ENCODE data around the gene RTP5. TPM values are rescaled to one million over a fixed set of nuclear protein-coding genes. Genes with fewer than 3 reads are reported as not detected.
A peak's percentile ranks its signal among the peaks of the same experiment; 100 is the strongest.
"Not testable (repeated sequence)": the region's sequence is repeated elsewhere in the genome, so short reads cannot be mapped to it uniquely, and the experiment has no call there.

The RTP5 gene
- total and polyA plus RNA-seq, 2 experiments from 2014 or later = not detected

DNA sequence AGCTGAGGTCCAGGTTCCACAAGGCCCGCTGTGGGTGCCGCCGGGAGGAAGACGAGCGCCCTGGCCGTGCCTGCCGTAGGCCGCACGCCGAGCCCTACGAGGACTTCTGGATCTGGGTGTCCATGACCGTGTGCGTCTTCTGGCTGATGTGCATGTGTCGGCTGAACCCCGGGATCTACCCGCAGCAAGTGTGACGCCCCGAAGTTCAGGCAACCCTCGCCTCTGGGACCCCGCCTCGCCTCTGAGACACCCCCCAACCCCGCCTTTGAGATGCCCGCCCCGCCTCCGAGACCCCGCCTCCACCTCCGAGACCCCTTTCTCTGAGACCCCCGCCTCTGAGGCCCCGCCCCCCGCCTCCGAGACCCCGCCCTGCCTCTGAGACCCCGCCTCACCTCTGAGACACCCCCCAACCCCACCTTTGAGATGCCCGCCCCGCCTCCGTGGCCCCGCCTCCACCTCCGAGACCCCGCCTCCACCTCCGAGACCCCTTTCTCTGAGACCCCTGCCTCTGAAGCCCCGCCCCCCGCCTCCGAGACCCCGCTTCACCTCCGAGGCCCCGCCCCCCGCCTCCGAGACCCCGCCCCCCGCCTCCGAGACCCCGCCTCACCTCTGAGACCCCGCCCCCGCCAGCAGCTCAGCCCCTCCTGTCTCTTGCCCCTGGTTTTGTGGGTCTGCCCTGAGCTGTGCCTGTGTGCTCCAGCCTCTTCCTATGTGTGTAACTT lies 3.7 kb downstream of the RTP5 start:
- DNase-seq = no peak
- 86 to 92% methylated on average over 16 to 54 of the region's 54 CpGs for WGBS, 2 experiments (ENCODE audit: low coverage in 1 of 2, low lambda C conversion rate in 2 of 2, missing lambda C conversion rate in 2 of 2)
- in situ Hi-C loops (cut with MboI) = no loop called here

DNA sequence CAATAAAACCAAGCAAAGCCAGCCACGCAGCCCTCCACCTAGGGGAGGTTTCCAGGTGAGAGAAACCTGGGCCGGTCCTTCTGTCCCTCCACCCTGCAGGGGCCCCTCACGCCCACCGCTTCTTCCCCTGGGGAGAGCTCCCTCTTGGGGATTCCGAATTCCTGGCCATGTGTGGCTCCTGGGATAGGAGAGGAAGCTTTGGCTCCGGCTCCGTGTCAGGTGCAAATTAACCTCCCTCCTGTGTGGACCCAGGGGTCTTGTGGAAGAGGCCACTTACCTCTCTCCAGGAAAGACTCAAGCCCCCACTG lies 4.2 kb downstream of the RTP5 start:
- DNase-seq = no peak
- TF ChIP-seq EZH2phosphoT487 (IDR thresholded peaks at IDR 0.05; ENCODE audit: insufficient read depth, low read depth) = no peak
- TF ChIP-seq EZH2 (IDR thresholded peaks at IDR 0.05; ENCODE audit: insufficient read depth, poor library complexity, severe bottlenecking) = no peak
- Histone ChIP-seq H3F3A (ENCODE audit: insufficient read depth) (no peaks in the 10 kb centered on the region), H2AFZ (no peak overlapping the region), H3K27ac (no peak overlapping the region), H3K79me2 (ENCODE audit: insufficient read depth) (no peaks in the 10 kb centered on the region), H4K20me1 (ENCODE audit: insufficient read depth) (no peaks in the 10 kb centered on the region), H3K4me2 (ENCODE audit: unreplicated experiment) (no peak overlapping the region), H3K9me3 (ENCODE audit: low read depth) (no peaks in the 10 kb centered on the region), H3K9me2 (ENCODE audit: insufficient read depth) (no peaks in the 10 kb centered on the region), H3K4me1 (ENCODE audit: insufficient read depth) (no peaks in the 10 kb centered on the region), H3K9ac (no peak overlapping the region), H3K4me3 (no peak overlapping the region), H3K27me3 (replicated peaks; ENCODE audit: insufficient read depth) (no peaks in the 10 kb centered on the region), H3K36me3 (ENCODE audit: low read depth) (no peaks in the 10 kb centered on the region)
- WGBS, 2 experiments (ENCODE audit: low coverage in 1 of 2, low lambda C conversion rate in 2 of 2, missing lambda C conversion rate in 2 of 2) = 81 to 84% methylated on average over 7 of the region's 7 CpGs
- in situ Hi-C loops (cut with MboI) = no loop called here

More for the DNA sequence above, 3.7 kb downstream of the RTP5 start:
- no peaks in the 10 kb centered on the region for H3K9me2 ChIP-seq (ENCODE audit: insufficient read depth)
- H2AFZ ChIP-seq = no peak overlapping the region
- H3K4me1 ChIP-seq (ENCODE audit: insufficient read depth) = no peaks in the 10 kb centered on the region
- no peak overlapping the region for H3K4me3 ChIP-seq
- peaks cover 2% of the 10 kb centered on the region; the same call in 1 of the 2 replicates for H3K27me3 ChIP-seq (replicated peaks; ENCODE audit: insufficient read depth)
- H3K9me3 ChIP-seq (ENCODE audit: low read depth) = no peaks in the 10 kb centered on the region
- H3K79me2 ChIP-seq (ENCODE audit: insufficient read depth) = no peaks in the 10 kb centered on the region
- no peak overlapping the region for H3K4me2 ChIP-seq (ENCODE audit: unreplicated experiment)
- H3K9ac ChIP-seq = no peak overlapping the region
- no peaks in the 10 kb centered on the region for H3K36me3 ChIP-seq (ENCODE audit: low read depth)
- TF ChIP-seq EZH2 (IDR thresholded peaks at IDR 0.05; ENCODE audit: insufficient read depth, poor library complexity, severe bottlenecking) = no peak
- no peak overlapping the region for H3K27ac ChIP-seq
- H4K20me1 ChIP-seq (ENCODE audit: insufficient read depth) = no peaks in the 10 kb centered on the region
- H3F3A ChIP-seq (ENCODE audit: insufficient read depth) = no peaks in the 10 kb centered on the region

DNA sequence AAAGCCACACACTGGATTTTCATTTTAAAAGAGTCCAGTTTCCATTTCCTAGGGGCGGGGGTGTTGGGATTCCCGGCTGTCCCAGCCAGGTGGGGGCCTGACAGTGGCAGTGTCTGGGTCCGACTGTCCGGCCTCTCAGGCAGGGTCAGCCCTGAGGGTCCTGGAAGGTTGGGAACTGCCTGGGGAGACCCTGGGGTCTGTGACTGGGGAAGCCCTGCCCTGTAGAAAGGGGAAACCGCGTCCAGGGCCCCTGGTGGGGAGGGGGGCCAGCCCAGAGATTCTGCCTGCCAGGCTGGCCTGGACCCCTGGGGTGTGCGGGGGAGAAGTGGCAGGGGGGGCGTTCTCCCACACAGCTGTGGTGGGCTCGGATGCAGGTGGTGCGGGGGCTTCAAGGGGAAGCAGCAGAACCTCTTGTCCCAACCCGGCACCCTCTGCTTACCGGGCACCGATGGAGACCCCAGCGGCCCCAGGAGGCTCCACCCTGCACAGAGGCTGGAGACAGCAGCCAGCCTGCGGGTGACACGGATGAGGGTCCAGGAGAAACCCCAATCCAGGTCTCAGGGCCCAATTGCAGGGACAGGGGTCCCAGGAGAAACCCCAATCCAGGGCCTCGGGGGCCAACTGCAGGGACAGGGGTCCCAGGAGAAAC lies 4.9 kb downstream of the RTP5 start:
- H3K36me3 ChIP-seq (ENCODE audit: low read depth) = no peaks in the 10 kb centered on the region
- no peak overlapping the region for H3K4me3 ChIP-seq
- no peak overlapping the region for H3K27ac ChIP-seq
- no peaks in the 10 kb centered on the region for H3K4me1 ChIP-seq (ENCODE audit: insufficient read depth)
- H3K4me2 ChIP-seq (ENCODE audit: unreplicated experiment) = no peak overlapping the region
- no peaks in the 10 kb centered on the region for H3K9me3 ChIP-seq (ENCODE audit: low read depth)
- DNase-seq = no peak
- H3K79me2 ChIP-seq (ENCODE audit: insufficient read depth) = no peaks in the 10 kb centered on the region
- H3K9me2 ChIP-seq (ENCODE audit: insufficient read depth) = no peaks in the 10 kb centered on the region
- in situ Hi-C loops (cut with MboI) = no loop called here
- H3K9ac ChIP-seq = no peak overlapping the region
- H3F3A ChIP-seq (ENCODE audit: insufficient read depth) = no peaks in the 10 kb centered on the region
- H3K27me3 ChIP-seq (replicated peaks; ENCODE audit: insufficient read depth) = no peaks in the 10 kb centered on the region
- 84 to 85% methylated on average over 13 to 17 of the region's 17 CpGs for WGBS, 2 experiments (ENCODE audit: low coverage in 1 of 2, low lambda C conversion rate in 2 of 2, missing lambda C conversion rate in 2 of 2)
- TF ChIP-seq EZH2 (IDR thresholded peaks at IDR 0.05; ENCODE audit: insufficient read depth, poor library complexity, severe bottlenecking) (no peak), EZH2phosphoT487 (IDR thresholded peaks at IDR 0.05; ENCODE audit: insufficient read depth, low read depth) (no peak)
- H4K20me1 ChIP-seq (ENCODE audit: insufficient read depth) = no peaks in the 10 kb centered on the region
- no peak overlapping the region for H2AFZ ChIP-seq

DNA sequence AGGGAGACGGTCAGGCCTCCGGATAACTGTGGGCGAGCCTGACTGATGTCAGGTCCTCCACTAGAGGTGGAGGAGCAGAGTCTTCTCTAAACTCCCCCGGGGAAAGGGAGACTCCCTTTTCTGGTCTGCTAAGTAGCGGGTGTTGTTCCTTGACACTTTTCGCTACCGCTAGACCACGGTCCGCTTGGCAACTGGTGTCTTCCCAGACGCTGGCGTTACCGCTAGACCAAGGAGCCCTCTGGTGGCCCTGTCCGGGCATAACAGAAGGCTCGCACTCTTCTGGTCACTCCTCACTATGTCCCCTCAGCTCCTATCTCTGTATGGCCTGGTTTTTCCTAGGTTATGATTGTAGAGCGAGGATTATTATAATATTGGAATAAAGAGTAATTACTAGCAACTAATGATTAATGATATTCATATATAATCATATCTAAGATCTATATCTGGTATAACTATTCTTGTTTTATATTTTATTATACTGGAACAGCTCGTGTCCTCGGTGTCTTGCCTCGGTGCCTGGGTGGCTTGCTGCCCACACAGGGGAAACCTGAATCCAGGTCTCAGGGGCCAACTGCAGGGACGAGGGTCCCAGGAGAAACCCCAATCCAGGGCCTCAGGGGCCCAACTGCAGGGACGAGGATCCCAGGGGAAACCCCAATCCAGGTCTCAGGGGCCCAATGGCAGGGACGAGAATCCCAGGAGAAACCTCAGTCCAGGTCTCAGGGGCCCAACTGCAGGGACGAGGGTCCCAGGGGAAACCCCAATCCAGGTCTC lies 6.4 kb downstream of the RTP5 start:
- H3K79me2 ChIP-seq (ENCODE audit: insufficient read depth); H3K4me2 ChIP-seq (ENCODE audit: unreplicated experiment); H3K9ac ChIP-seq; in situ Hi-C loops (cut with MboI); H3K27me3 ChIP-seq (replicated peaks; ENCODE audit: insufficient read depth); H3K4me1 ChIP-seq (ENCODE audit: insufficient read depth); H3K9me2 ChIP-seq (ENCODE audit: insufficient read depth); H2AFZ ChIP-seq; H3K9me3 ChIP-seq (ENCODE audit: low read depth); H3K4me3 ChIP-seq; H3K36me3 ChIP-seq (ENCODE audit: low read depth); H3K27ac ChIP-seq; H4K20me1 ChIP-seq (ENCODE audit: insufficient read depth); H3F3A ChIP-seq (ENCODE audit: insufficient read depth): not testable (repeated sequence)
- peak; percentile 39 for DNase-seq
- WGBS, 2 experiments (ENCODE audit: low coverage in 1 of 2, low lambda C conversion rate in 2 of 2, missing lambda C conversion rate in 2 of 2) = 49% methylated on average over 22 of the region's 22 CpGs

Measured in GM23248 (cell line).